GM18526 (cell line): ENCODE results near the gene LRRC53.

ENCODE experiments used
- POLR2A ChIP-seq: IDR thresholded peaks from 3 replicates; pipeline ENCODE4 v1.6.1; 2011; ENCODE audit not compliant: insufficient read length; ENCODE audit errors: extremely low read depth

Gene LRRC53, protein sequence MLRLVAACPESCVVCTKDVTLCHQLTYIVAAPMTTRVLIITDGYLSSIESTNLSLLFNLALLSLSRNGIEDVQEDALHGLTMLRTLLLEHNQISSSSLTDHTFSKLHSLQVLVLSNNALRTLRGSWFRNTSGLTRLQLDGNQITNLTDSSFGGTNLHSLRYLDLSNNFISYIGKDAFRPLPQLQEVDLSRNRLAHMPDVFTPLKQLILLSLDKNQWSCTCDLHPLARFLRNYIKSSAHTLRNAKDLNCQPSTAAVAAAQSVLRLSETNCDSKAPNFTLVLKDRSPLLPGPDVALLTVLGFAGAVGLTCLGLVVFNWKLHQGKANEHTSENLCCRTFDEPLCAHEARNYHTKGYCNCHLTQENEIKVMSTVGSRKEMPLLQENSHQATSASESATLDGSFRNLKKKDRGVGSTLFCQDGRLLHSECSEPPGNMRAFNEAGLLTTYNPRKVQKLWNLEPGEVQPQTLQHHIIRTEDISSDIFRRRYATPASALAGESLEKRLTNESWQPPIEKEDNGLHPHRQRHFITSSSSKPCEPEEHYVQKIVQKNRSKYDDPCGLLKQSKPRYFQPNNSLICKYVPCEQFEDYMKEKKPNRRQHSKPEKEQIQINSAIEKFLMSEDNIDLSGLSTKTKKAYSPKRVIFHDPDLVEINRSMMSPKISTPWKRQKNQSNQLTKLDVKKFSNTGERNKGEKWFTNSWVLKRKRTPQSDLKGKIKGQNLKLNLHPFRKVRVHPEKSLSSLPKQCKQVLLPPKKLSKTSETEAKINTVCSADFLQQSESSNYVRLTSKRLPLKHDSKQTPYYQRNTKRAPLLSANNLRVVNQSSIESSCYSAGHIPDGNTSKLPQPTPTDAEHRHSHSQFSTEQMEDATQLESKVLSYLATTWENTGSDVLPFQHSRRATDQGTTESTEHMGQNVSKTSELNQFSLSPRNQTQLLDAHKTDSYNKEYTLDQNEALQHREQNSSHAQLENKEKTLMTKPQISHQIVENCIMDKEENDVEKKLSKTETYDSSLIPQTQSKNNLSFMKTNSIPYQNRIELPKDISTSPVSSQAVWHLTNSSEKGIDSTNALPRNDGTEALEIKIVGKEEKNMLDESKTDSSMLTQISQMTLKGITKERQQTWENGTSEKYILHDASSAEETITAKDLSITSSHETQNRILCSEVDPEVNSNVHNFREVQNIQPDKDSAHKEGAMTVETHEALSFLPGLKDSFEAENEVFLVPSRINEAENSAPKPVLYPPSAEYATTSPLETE

GRCh38 chr1:74512170-74512915 is at the start of gene LRRC53:
Gene LRRC53, minus strand, starts transcription at chr1:74512611. Its CDS starts 29,262 bp downstream, at chr1:74483349.
- TF ChIP-seq POLR2A: no peak

- no peak for TF ChIP-seq POLR2A
These were observed 37.5 kb upstream of the LRRC53 start for GRCh38 chr1:74549932-74550331.

GRCh38 chr1:74548961-74549750 is 36.7 kb upstream of the LRRC53 start:
- no peak for TF ChIP-seq POLR2A

DNA sequence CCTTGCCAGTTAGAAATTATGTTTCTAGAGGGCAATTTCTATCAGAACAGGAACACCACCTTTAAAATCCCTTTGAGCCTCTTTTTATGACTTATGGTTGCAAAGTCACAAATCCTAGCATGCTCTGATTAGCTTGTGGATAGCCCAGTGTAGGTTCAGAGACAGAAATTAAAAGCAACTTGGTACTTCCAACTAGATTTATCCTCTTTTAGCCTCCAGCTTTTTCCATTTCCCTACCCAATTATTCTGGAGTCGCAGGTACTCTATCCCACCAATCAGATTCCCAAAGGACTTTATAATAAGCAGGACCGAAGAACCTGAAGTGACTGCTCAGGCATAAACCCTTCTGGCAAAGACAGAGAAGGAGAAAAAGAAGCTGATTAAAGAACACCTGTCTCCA is 33.4 kb upstream of the LRRC53 start:
- TF ChIP-seq POLR2A: no peak

DNA sequence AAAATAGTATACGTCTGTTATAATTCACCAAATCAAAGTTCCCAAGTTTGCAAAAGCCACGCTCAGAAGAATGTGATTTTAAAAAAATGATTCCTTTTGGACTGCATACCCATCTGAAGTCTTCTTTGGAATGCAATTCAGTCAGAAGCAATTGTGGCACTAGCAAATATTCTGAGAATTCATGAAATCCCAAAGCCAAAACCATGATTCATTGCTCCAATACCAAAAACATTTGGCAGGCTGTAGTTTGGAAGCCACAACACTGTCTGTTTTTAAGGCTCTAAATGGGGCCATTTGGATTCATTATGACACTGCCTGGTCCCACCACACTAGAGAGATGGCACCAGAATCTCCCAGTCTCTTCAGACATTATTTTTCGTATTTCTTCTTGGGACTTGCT is 21.8 kb upstream of the LRRC53 start:
- no peak for TF ChIP-seq POLR2A

GRCh38 chr1:74531796-74532195 is 19.4 kb upstream of the LRRC53 start:
- no peak for TF ChIP-seq POLR2A

- TF ChIP-seq POLR2A: no peak
These were observed 18.5 kb upstream of the LRRC53 start for GRCh38 chr1:74530892-74531291.

DNA sequence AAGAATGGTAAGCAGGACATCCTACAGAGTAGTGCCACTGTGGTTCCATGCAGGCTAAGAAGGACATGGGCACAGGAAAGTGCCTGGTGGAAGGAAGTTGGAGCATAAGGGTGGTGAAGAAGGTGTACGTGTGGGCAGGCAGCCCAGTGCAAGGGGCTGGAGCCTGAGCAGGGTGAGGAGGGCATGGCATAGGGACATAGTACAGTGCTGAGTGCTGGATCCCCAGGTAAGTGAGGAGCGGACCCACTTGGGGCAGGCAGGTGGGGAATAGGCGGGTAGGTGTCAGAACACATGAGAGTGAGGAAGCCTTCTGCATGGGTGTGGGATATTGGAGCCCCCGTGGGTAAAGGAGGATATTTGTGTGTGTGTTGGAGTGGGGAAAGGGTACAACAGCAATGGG is 15.7 kb upstream of the LRRC53 start:
- TF ChIP-seq POLR2A: no peak

DNA sequence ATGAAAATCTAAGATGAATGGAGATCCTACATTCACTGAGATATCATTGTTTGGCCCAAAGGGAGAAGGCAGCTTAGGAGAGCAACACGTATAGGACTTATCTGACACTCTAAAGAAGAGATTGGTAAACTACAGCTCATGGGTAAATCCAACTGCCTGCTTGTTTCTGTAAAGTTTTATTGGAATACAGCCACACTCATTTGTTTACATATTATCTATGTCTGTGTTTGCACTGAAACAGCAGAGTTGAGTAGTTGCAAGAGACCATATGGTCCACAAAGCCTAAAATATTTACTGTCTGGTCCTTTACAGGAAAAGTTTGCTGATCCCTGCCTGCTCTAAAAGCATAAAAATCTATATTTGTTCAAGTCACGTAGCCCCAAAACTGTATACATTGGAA is 14.3 kb upstream of the LRRC53 start:
- TF ChIP-seq POLR2A: no peak

- TF ChIP-seq POLR2A: no peak
These were observed 11.6 kb upstream of the LRRC53 start for GRCh38 chr1:74523873-74524480.

DNA sequence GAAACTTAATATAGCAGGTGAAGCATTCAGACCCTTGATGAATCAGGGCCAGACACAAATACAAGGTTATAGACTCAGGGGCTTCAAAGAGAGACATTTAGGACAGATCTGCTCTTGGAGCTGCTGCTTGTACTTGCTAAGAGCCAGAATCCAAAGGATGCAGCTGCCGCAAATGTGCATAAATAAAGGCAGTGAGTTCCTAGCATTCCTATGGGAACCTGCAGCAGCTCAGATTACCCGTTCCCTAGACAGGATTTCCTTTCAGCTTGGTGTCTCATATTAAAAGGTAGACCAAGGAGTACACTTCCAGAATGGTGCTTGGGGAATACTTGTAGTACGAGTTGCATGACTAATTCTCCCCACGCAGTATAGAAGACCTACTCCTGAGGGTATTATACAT is 9.7 kb upstream of the LRRC53 start:
- no peak for TF ChIP-seq POLR2A

DNA sequence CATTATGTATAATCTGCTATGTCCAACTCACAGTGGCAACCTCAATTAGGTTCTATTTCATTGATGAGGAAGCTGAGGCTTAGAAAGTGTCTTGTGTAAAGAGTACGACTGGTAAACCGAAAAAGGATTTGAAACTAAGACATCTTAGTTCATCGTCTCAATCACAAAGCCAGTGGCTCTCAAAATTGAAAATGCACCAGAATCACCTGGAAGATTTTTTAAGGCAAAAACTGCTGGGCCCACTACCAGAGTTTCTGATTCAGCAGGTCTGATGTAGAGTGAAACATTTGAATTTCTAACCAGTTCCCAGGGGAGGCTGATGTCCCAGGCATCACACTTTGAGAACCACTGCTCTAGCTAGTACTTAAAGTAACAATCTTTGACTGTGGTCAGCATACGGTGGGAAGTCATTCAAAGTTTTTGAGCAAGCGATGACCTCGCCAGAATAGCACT is 5.2 kb upstream of the LRRC53 start:
- TF ChIP-seq POLR2A: no peak
